WTC11 (cell line): ENCODE measurements around the gene ISCA2.

Source experiments
- CTCF ChIP-seq: fragments of 200-600 bp; IDR thresholded peaks from 2 replicates; pipeline ENCODE4 v1.8.0; 2022; ENCODE audit warnings: antibody characterized with exemption
- ELF4 ChIP-seq: sonication (generic); formaldehyde crosslinking; IDR thresholded peaks from 2 replicates; pipeline ENCODE4 v1.8.1; 2022; ENCODE audit warnings: low read depth, mild to moderate bottlenecking, moderate library complexity, missing genetic modification reagents

- no peak for TF ChIP-seq ELF4
- no peak for TF ChIP-seq CTCF
Observed at GRCh38 chr14:74524076-74524811, 30.7 kb downstream of the ISCA2 start.
